ENCODE results near the gene NANOS2. TPM values are rescaled to one million over a fixed set of nuclear protein-coding genes. Genes with fewer than 3 reads are reported as not detected.

NANOS2 gene
- total RNA-seq, 1 experiment from 2014 or later = not detected

DNA sequence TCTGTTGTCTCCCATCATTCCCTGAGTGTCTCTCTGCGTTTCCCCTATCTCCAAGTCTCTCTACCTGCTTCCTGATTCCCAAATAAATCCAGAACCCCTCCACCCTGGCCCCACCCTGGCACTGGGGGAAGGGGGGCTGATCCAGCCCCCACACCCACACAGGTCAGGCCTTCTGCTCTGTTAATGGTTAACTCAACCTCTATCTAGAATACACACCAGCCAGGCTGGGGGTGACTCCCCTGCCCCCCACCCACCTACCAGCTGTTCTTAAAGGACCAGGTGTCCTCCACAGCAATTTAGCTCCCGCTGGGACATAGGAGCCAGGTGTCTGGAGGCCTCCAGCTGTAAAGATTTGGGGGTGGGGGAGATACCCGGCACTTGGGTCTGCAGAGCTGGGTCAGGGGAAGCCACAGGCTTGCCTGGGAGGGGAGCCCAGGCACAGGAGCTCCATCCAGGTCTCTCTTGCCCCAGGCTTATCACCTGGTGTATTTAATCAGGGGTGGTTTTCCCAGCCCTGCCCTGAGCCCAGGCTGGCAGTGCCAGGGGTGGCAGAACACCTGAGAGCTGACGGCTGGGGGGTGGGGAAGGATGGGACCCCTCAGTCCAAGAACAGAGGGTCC is 32.6 kb downstream of the NANOS2 start:
- H3K27me3 Mint-ChIP-seq (ENCODE audit: insufficient read depth, unreplicated experiment) = no peaks in the 10 kb centered on the region
- peak overlapping the region; percentile 48 for H3K4me3 ChIP-seq (ENCODE audit: low read depth, low read length)
- BruUV-seq (replicated peaks) = no TSS peak
- no peaks in the 10 kb centered on the region for H3K9me3 ChIP-seq
- peaks cover 35% of the 10 kb centered on the region for H3K4me1 ChIP-seq
- ChIA-PET POLR2A (interaction anchor here (0.6 to 2.4 kb wide), 8 partner anchors 11 to 422 kb away, joined by 3 to 84 read pairs (median 4); partner anchors contain the start of genes CCDC61, FOXA3, MYPOP and SYMPK), CTCF (interaction anchor here (0.5 to 4.3 kb wide), 13 partner anchors 8 to 1111 kb away, joined by 3 to 86 read pairs (median 5); partner anchors contain the start of genes CCDC61, FOXA3 and SYMPK)
- peak; percentile 85 to 94 for DNase-seq
- no peaks in the 10 kb centered on the region for H3K9me3 Mint-ChIP-seq (ENCODE audit: unreplicated experiment)
- H3K4me3 Mint-ChIP-seq (ENCODE audit: unreplicated experiment) = peak overlapping the region; percentile 65
- intact Hi-C loops (cut with micrococcal nuclease; ENCODE audit: unreplicated experiment) = loop anchor here (1.0 to 5.0 kb wide), 4 partner anchors 9 to 135 kb away; partner anchors contain the start of gene SYMPK
- no peaks in the 10 kb centered on the region for H3K36me3 ChIP-seq (ENCODE audit: control insufficient read depth, insufficient read depth, low read length)
- H3K27ac Mint-ChIP-seq (ENCODE audit: unreplicated experiment) = peak overlapping the region; percentile 60
- no peaks in the 10 kb centered on the region for H3K27me3 ChIP-seq (replicated peaks; ENCODE audit: control insufficient read depth, insufficient read depth, low read length)
- peaks cover 34% of the 10 kb centered on the region for H3K4me1 Mint-ChIP-seq (ENCODE audit: low read depth, unreplicated experiment)
- TF ChIP-seq, protein P1, sequence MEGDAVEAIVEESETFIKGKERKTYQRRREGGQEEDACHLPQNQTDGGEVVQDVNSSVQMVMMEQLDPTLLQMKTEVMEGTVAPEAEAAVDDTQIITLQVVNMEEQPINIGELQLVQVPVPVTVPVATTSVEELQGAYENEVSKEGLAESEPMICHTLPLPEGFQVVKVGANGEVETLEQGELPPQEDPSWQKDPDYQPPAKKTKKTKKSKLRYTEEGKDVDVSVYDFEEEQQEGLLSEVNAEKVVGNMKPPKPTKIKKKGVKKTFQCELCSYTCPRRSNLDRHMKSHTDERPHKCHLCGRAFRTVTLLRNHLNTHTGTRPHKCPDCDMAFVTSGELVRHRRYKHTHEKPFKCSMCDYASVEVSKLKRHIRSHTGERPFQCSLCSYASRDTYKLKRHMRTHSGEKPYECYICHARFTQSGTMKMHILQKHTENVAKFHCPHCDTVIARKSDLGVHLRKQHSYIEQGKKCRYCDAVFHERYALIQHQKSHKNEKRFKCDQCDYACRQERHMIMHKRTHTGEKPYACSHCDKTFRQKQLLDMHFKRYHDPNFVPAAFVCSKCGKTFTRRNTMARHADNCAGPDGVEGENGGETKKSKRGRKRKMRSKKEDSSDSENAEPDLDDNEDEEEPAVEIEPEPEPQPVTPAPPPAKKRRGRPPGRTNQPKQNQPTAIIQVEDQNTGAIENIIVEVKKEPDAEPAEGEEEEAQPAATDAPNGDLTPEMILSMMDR (IDR thresholded peaks at IDR 0.05; ENCODE audit: insufficient read depth in 1 of 2, low read depth in 1 of 2, low read length in 1 of 2, severe bottlenecking in 1 of 2, unreplicated experiment in 1 of 2) = no peak
- peaks cover 34% of the 10 kb centered on the region for H3K36me3 Mint-ChIP-seq (ENCODE audit: insufficient read depth, unreplicated experiment)

DNA sequence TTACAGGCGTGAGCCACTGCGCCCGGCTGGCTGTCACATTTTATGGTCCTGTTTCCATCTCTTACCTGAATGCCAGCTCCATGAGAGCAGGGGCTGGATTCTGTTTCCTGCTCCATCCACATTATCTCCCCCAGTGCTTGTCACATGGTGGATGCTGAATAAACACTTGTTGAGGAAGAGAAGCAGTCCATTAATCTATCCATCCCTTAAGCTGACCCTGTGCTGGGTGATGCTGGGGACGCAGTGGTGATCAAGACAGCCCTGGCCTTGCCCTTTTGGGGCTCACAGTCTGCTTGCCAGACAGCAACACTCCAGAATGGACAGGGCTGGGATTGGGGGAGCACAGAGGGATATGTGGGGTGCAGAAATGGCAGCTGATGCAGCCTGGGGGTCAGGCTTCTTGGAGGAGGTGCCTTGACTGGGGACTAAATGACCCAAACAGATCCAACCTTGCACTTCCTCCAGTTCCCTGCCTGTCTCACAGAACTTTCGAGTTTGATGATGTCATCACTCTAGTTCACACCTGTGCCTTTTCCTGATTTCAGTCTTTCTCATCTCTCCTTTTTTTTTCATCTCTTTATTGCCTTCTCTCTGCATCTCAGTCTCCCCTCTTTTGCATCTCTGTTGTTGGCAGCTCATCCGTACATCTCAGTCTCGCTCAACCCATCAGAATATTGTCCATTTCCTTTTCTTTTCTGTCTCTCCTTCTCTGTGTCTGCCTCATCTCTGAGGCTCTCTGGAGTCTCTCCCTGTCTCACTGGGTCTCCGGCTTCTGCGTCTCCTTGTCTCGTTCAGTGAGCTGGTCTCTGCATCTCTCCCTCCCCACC is 33.3 kb downstream of the NANOS2 start:
- intact Hi-C loops (cut with micrococcal nuclease; ENCODE audit: unreplicated experiment) = loop anchor here (5.0 kb wide), 2 partner anchors 109 to 136 kb away; no protein-coding TSS in a partner anchor
- Histone ChIP-seq H3K9me3 (no peaks in the 10 kb centered on the region), H3K27me3 (replicated peaks; ENCODE audit: control insufficient read depth, insufficient read depth, low read length) (no peaks in the 10 kb centered on the region), H3K4me1 (peaks cover 39% of the 10 kb centered on the region), H3K36me3 (ENCODE audit: control insufficient read depth, insufficient read depth, low read length) (no peaks in the 10 kb centered on the region), H3K4me3 (ENCODE audit: low read depth, low read length) (peak overlapping the region; percentile 48)
- ChIA-PET POLR2A (interaction anchor here (0.6 to 2.6 kb wide), 6 partner anchors 10 to 22 kb away, joined by 3 to 84 read pairs (median 6); partner anchors contain the start of genes FOXA3, MYPOP and SYMPK), CTCF (interaction anchor here (0.5 to 4.3 kb wide), 10 partner anchors 8 to 164 kb away, joined by 3 to 86 read pairs (median 5); partner anchors contain the start of genes CCDC61, FOXA3 and SYMPK)
- no peak for DNase-seq
- Mint-ChIP-seq H3K36me3 (ENCODE audit: insufficient read depth, unreplicated experiment) (peaks cover 27% of the 10 kb centered on the region), H3K27me3 (ENCODE audit: insufficient read depth, unreplicated experiment) (no peaks in the 10 kb centered on the region), H3K4me3 (ENCODE audit: unreplicated experiment) (peak overlapping the region; percentile 65), H3K27ac (ENCODE audit: unreplicated experiment) (peak overlapping the region; percentile 60), H3K9me3 (ENCODE audit: unreplicated experiment) (no peaks in the 10 kb centered on the region), H3K4me1 (ENCODE audit: low read depth, unreplicated experiment) (peaks cover 36% of the 10 kb centered on the region)
- no TSS peak for BruUV-seq (replicated peaks)
- TF ChIP-seq, protein P1 (IDR thresholded peaks at IDR 0.05; ENCODE audit: insufficient read depth in 1 of 2, low read depth in 1 of 2, low read length in 1 of 2, severe bottlenecking in 1 of 2, unreplicated experiment in 1 of 2) = no peak

DNA sequence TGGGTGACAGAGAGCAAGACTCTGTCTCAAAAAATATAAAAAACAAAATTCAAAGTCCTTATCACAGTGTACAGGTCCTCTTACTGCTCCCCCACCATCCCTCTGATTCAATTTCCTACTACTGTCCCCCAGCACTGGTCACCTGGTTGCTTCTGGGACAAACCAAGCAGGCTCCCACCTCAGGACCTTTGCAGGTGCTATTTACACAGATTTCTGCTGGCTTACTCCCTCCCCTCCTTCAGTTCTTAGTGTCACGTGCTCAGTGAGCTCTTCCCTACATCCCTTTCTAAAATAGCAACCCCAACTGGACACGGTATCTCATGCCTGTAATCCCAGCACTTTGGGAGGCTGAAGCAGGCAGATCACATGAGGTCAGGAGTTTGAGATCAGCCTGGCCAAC is 34.6 kb downstream of the NANOS2 start:
- Mint-ChIP-seq H3K27ac (ENCODE audit: unreplicated experiment) (no peak overlapping the region), H3K4me3 (ENCODE audit: unreplicated experiment) (no peak overlapping the region), H3K36me3 (ENCODE audit: insufficient read depth, unreplicated experiment) (peaks cover 21% of the 10 kb centered on the region), H3K4me1 (ENCODE audit: low read depth, unreplicated experiment) (peaks cover 42% of the 10 kb centered on the region), H3K27me3 (ENCODE audit: insufficient read depth, unreplicated experiment) (no peaks in the 10 kb centered on the region), H3K9me3 (ENCODE audit: unreplicated experiment) (no peaks in the 10 kb centered on the region)
- Histone ChIP-seq H3K27me3 (replicated peaks; ENCODE audit: control insufficient read depth, insufficient read depth, low read length) (no peaks in the 10 kb centered on the region), H3K9me3 (no peaks in the 10 kb centered on the region), H3K4me3 (ENCODE audit: low read depth, low read length) (no peak overlapping the region), H3K36me3 (ENCODE audit: control insufficient read depth, insufficient read depth, low read length) (no peaks in the 10 kb centered on the region), H3K4me1 (peaks cover 44% of the 10 kb centered on the region)
- BruUV-seq (replicated peaks) = no TSS peak
- ChIA-PET POLR2A (interaction anchor here (2.6 kb wide), 1 partner anchor 15 kb away, joined by 6 read pairs; the partner anchor contains the start of gene FOXA3), CTCF (interaction anchor here (0.7 to 4.3 kb wide), 4 partner anchors 16 to 313 kb away, joined by 3 to 86 read pairs (median 26); partner anchors contain the start of genes FOXA3 and SYMPK)
- intact Hi-C loops (cut with micrococcal nuclease; ENCODE audit: unreplicated experiment) = loop anchor here (5.0 kb wide), 2 partner anchors 108 to 137 kb away; no protein-coding TSS in a partner anchor
- TF ChIP-seq, protein P1 (IDR thresholded peaks at IDR 0.05; ENCODE audit: insufficient read depth in 1 of 2, low read depth in 1 of 2, low read length in 1 of 2, severe bottlenecking in 1 of 2, unreplicated experiment in 1 of 2) = no peak
- DNase-seq = no peak
